GM19193 (cell line): Measurements from ENCODE around the gene TMEM234.

Experiments
- POLR2A ChIP-seq: IDR thresholded peaks from 4 replicates; pipeline ENCODE4 v1.6.1; 2011; ENCODE audit not compliant: insufficient read depth, insufficient read length; ENCODE audit errors: extremely low read depth

The TMEM234 gene

GRCh38 chr1:32242341-32242851, 20.2 kb upstream of the TMEM234 start:
- TF ChIP-seq POLR2A, result no peak

- TF ChIP-seq POLR2A, result peak; percentile 33
Observed at GRCh38 chr1:32241001-32241763, 19.0 kb upstream of the TMEM234 start.

- no peak for TF ChIP-seq POLR2A
Observed at GRCh38 chr1:32240140-32240951, 18.2 kb upstream of the TMEM234 start.

- TF ChIP-seq POLR2A, result no peak
Observed at GRCh38 chr1:32239790-32240139, 17.6 kb upstream of the TMEM234 start.

- TF ChIP-seq POLR2A, result no peak
Observed at GRCh38 chr1:32239337-32239736, 17.2 kb upstream of the TMEM234 start.

- no peak for TF ChIP-seq POLR2A
Observed at GRCh38 chr1:32234792-32235191, 12.6 kb upstream of the TMEM234 start.

- no peak for TF ChIP-seq POLR2A
Observed at GRCh38 chr1:32232558-32233304, 10.6 kb upstream of the TMEM234 start.

- peak; percentile 23 for TF ChIP-seq POLR2A
Observed at GRCh38 chr1:32231843-32232432, 9.8 kb upstream of the TMEM234 start.

GRCh38 chr1:32228771-32229170, 6.6 kb upstream of the TMEM234 start:
- no peak for TF ChIP-seq POLR2A

- TF ChIP-seq POLR2A, result no peak
Observed at GRCh38 chr1:32224285-32224684, 2.1 kb upstream of the TMEM234 start.

GRCh38 chr1:32223683-32224082, 1.5 kb upstream of the TMEM234 start:
- TF ChIP-seq POLR2A, result no peak

- no peak for TF ChIP-seq POLR2A
Observed at GRCh38 chr1:32221581-32221979, 573 bp downstream of the TMEM234 start.

- TF ChIP-seq POLR2A, result no peak
Observed at GRCh38 chr1:32220746-32221580, 1.2 kb downstream of the TMEM234 start.

- TF ChIP-seq POLR2A, result no peak
Observed at GRCh38 chr1:32219022-32219421, 3.1 kb downstream of the TMEM234 start.
